AG04449 (cell line): ENCODE results near the gene SOCS6.
"Not testable (repeated sequence)": the region's sequence is repeated elsewhere in the genome, so short reads cannot be mapped to it uniquely, and the experiment has no call there.

Experiments
- CTCF ChIA-PET: fragments of 350-600 bp; formaldehyde crosslinking; extraction: SDS; loops from one replicate; lab custom pipeline; 2021; ENCODE audit warnings: antibody characterized with exemption; lab: Yijun Ruan, JAX
- POLR2A ChIA-PET: fragments of 400-600, 350-600 bp; formaldehyde crosslinking; extraction: SDS; loops from one replicate; lab custom pipeline; 2020; ENCODE audit warnings: antibody characterized with exemption, inconsistent platforms; lab: Yijun Ruan, JAX
- DNase-seq: peaks from one replicate; pipeline ENCODE4 v3.0.0-alpha.2; 2010; ENCODE audit warnings: low read depth, low spot score
- H3K4me3 ChIP-seq: 2 replicates; pipeline ENCODE4 v1.5.1; 2011; ENCODE audit warnings: low read depth, mild to moderate bottlenecking, control low read depth, low read length
- TF ChIP-seq, protein P1 (sequence below): IDR thresholded peaks from one replicate; pipeline ENCODE4 v1.5.1; 2011; ENCODE audit warnings: mild to moderate bottlenecking, moderate library complexity, low read length, control low read depth, inconsistent platforms; ENCODE audit not compliant: insufficient read depth; ENCODE audit errors: missing control alignments

Gene SOCS6

GRCh38 chr18:70335892-70336726, 47.3 kb downstream of the SOCS6 start:
- DNase-seq = no peak
- ChIA-PET POLR2A (no interaction called here), CTCF (interaction anchor here (0.9 to 3.3 kb wide), 2 partner anchors 98 to 113 kb away, joined by 3 to 13 read pairs; no protein-coding TSS in a partner anchor)
- TF ChIP-seq, protein P1, sequence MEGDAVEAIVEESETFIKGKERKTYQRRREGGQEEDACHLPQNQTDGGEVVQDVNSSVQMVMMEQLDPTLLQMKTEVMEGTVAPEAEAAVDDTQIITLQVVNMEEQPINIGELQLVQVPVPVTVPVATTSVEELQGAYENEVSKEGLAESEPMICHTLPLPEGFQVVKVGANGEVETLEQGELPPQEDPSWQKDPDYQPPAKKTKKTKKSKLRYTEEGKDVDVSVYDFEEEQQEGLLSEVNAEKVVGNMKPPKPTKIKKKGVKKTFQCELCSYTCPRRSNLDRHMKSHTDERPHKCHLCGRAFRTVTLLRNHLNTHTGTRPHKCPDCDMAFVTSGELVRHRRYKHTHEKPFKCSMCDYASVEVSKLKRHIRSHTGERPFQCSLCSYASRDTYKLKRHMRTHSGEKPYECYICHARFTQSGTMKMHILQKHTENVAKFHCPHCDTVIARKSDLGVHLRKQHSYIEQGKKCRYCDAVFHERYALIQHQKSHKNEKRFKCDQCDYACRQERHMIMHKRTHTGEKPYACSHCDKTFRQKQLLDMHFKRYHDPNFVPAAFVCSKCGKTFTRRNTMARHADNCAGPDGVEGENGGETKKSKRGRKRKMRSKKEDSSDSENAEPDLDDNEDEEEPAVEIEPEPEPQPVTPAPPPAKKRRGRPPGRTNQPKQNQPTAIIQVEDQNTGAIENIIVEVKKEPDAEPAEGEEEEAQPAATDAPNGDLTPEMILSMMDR = no peak
- no peak overlapping the region for H3K4me3 ChIP-seq

DNA sequence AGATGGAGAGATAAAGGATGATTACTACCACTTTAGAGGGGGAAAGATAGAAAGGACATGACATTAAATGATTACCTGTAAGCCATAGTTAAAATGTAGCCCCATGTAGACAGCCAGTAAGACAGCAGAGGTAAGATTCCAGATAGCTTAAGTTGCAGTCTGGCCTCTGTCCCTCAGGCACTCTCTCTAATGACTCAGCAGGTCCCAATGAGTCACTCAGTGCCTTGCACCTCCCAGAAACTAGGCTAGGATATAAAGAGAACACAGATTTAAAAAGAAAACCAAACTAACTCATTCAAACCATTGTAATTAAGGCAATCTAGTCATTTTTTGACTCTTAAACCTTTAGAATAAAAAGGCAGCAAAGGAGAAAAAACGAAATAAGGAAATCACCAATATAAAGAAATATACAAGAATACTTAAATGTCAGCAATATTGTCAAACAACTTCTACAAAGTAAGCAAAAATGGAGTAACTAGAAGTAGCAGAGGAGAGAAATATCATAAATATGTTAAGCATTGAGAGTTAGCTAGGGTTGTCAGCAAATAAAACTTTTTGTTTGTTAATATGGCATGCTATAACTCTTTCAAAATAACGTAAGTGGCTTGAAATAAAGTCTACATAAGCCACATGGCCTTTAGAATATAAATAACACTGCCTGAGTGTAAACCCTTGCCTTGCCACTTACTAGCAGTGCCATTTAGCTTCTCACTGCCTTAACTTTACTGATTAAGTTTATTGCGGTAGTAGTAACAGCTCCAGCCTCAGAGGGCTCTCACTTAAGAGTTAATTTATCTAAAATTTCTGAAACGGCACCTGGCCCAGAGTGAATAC, 48.5 kb downstream of the SOCS6 start:
- peak; percentile 58 for DNase-seq
- ChIA-PET POLR2A (no interaction called here), CTCF (interaction anchor here (0.7 to 1.2 kb wide), 4 partner anchors 11 to 112 kb away, joined by 3 read pairs; no protein-coding TSS in a partner anchor)
- TF ChIP-seq, protein P1 = no peak
- no peak overlapping the region for H3K4me3 ChIP-seq

- ChIA-PET CTCF (interaction anchor here (1.5 kb wide), 1 partner anchor 11 kb away, joined by 3 read pairs; no protein-coding TSS in a partner anchor), POLR2A (no interaction called here)
- no peak for DNase-seq
- TF ChIP-seq, protein P1 = no peak
- H3K4me3 ChIP-seq = no peak overlapping the region
Observed at GRCh38 chr18:70338890-70339289, 50.0 kb downstream of the SOCS6 start.

DNA sequence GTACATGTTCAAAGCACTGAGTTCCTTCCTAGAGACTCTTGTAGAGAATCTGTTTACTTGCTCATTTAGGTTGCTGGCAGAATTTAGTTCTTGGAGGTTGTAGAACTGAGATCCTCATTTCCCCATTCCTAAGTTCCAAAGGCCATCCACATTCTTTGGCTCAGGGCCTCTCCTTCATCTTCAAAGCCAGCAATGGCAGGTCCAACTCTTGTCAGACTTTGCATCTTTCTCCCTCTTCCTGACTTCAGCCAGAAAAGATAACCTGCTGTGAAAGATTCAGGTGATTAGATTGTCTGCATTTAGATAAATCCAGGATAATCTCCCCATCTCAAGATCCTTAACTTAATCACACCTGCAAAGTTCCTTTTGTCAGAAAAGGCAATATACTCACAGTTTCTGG, 51.1 kb downstream of the SOCS6 start:
- no peak for DNase-seq
- POLR2A ChIA-PET = no interaction called here
- TF ChIP-seq, protein P1 = no peak
- CTCF ChIA-PET = interaction anchor here (1.5 to 1.7 kb wide), 2 partner anchors 10 to 15 kb away, joined by 3 to 4 read pairs; no protein-coding TSS in a partner anchor
- no peak overlapping the region for H3K4me3 ChIP-seq

DNA sequence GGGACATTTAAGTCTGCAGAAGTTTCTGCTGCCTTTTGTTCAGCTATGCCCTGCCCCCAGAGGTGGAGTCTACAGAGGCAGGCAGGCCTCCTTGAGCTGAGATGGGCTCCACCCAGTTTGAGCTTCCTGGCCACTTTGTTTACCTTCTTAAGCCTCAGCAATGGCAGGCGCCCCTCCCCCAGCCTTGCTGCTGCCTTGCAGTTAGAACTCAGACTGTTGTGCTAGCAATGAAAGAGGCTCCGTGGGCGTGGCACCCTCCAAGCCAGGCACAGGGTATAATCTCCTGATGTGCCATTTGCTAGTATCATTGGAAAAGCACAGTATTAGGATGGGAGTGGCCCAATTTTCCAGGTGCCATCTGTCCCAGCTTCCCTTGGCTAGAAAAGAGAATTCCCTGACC, 59.6 kb downstream of the SOCS6 start:
- DNase-seq, POLR2A ChIA-PET, H3K4me3 ChIP-seq: not testable (repeated sequence)
- CTCF ChIA-PET = interaction anchor here (1.5 kb wide), 1 partner anchor 85 kb away, joined by 6 read pairs; no protein-coding TSS in a partner anchor

GRCh38 chr18:70349316-70349715, 60.5 kb downstream of the SOCS6 start:
- TF ChIP-seq, protein P1 = no peak
- ChIA-PET CTCF (interaction anchor here (1.2 kb wide), 1 partner anchor 10 kb away, joined by 3 read pairs; no protein-coding TSS in a partner anchor), POLR2A (no interaction called here)
- no peak for DNase-seq
- H3K4me3 ChIP-seq = no peak overlapping the region
